Endothelial cell of umbilical vein (primary cell): ENCODE data around the gene PPHLN1. TPM values are rescaled to one million over a fixed set of nuclear protein-coding genes. Genes with fewer than 3 reads are reported as not detected.
A peak's percentile ranks its signal among the peaks of the same experiment; 100 is the strongest.

Source experiments
- BruUV-seq: library from RNA; stranded (reverse); fragments of 400-500 nt; replicated peaks from 2 replicates; lab custom pipeline; 2021; lab: Mats Ljungman, UMichigan
- CTCF ChIA-PET: fragments of 300-600, 350-600 bp; sonication (Branson Sonifier 250); formaldehyde crosslinking; loops from one replicate; lab custom pipeline; 2021; ENCODE audit warnings: antibody characterized with exemption, inconsistent platforms; lab: Charles Lee
- POLR2A ChIA-PET: fragments of 300-600, 350-600 bp; sonication (Branson Sonifier 250); formaldehyde crosslinking; loops from one replicate; lab custom pipeline; 2021; ENCODE audit warnings: antibody characterized with exemption, inconsistent platforms; lab: Charles Lee
- DNase-seq: peaks from one replicate; pipeline ENCODE4 v3.0.0-alpha.2; 2011; ENCODE audit warnings: low read depth, low spot score
- FAIRE-seq: peaks from 2 replicates; lab custom pipeline; 2011; peaks lifted over from hg19 to GRCh38; lab: Jason Lieb, UNC
- H2AFZ ChIP-seq: 2 replicates; pipeline ENCODE4 v1.6.0; 2012; ENCODE audit warnings: low read depth, low read length, control low read depth, inconsistent platforms
- H3K27ac ChIP-seq: 2 replicates; pipeline ENCODE4 v1.5.1; 2011; ENCODE audit warnings: low read depth, mild to moderate bottlenecking, control low read depth, low read length, moderate library complexity; ENCODE audit not compliant: insufficient read depth
- H3K27me3 ChIP-seq, 2 experiments: 2 replicates each; pipeline versions ENCODE4 v1.6.0 to v1.6.1; 2011; ENCODE audit warnings: low read length in 2 of 2, mixed read lengths in 1 of 2; ENCODE audit not compliant: control insufficient read depth in 2 of 2, insufficient read depth in 2 of 2
- H3K36me3 ChIP-seq, 2 experiments: 2 replicates in 1 of 2; 3 replicates in 1 of 2; pipeline ENCODE4 v1.5.1; 2011; ENCODE audit warnings: low read length in 2 of 2, mild to moderate bottlenecking in 1 of 2, moderate library complexity in 1 of 2; ENCODE audit not compliant: control insufficient read depth in 2 of 2, insufficient read depth in 2 of 2; ENCODE audit errors: extremely low read depth in 1 of 2
- H3K4me1 ChIP-seq: 3 replicates; pipeline ENCODE4 v1.5.1; 2011; ENCODE audit warnings: mild to moderate bottlenecking, low read length; ENCODE audit not compliant: control insufficient read depth, insufficient read depth; ENCODE audit errors: extremely low read depth
- H3K4me2 ChIP-seq: 2 replicates; pipeline ENCODE4 v1.6.1; 2011; ENCODE audit warnings: low read length, control low read depth, mixed read lengths; ENCODE audit not compliant: insufficient read depth
- H3K4me3 ChIP-seq, 3 experiments: fragments of 200-600 bp in 1 of 3; sonication (generic), shearing (Covaris generic) in 1 of 3; replicated peaks in 1 of 3; 2 replicates each; pipeline ENCODE4 v1.5.1; 2011 to 2016; ENCODE audit warnings: control low read depth in 3 of 3, low read length in 3 of 3, mild to moderate bottlenecking in 2 of 3, inconsistent platforms in 1 of 3, low read depth in 1 of 3, moderate library complexity in 1 of 3; ENCODE audit not compliant: insufficient read depth in 1 of 3
- H3K79me2 ChIP-seq: 2 replicates; pipeline ENCODE4 v1.6.0; 2012; ENCODE audit warnings: low read length, inconsistent platforms; ENCODE audit not compliant: control insufficient read depth, insufficient read depth
- H3K9ac ChIP-seq: replicated peaks from 2 replicates; pipeline ENCODE3; 2011; ENCODE audit warnings: low read length, control low read depth; ENCODE audit not compliant: insufficient read depth; ENCODE audit errors: extremely low read depth
- H3K9me1 ChIP-seq: replicated peaks from 3 replicates; pipeline ENCODE4 v1.6.0; 2011; ENCODE audit warnings: mild to moderate bottlenecking, low read length; ENCODE audit not compliant: control insufficient read depth, insufficient read depth; ENCODE audit errors: extremely low read depth
- H3K9me3 ChIP-seq: replicated peaks from 2 replicates; pipeline ENCODE4 v1.5.1; 2012; ENCODE audit warnings: low read length, inconsistent platforms; ENCODE audit not compliant: control insufficient read depth, insufficient read depth
- H4K20me1 ChIP-seq: replicated peaks from 2 replicates; pipeline ENCODE3; 2011; ENCODE audit warnings: mild to moderate bottlenecking, low read length; ENCODE audit not compliant: control insufficient read depth, insufficient read depth; ENCODE audit errors: extremely low read depth
- CTCF ChIP-seq, 2 donors: IDR thresholded peaks; 1 replicate in 1 of 2; 2 replicates in 1 of 2; pipeline ENCODE4 v1.5.1; 2011; ENCODE audit warnings: low read length in 2 of 2, mild to moderate bottlenecking in 2 of 2, moderate library complexity in 2 of 2, control low read depth in 1 of 2, inconsistent platforms in 1 of 2, low read depth in 1 of 2; ENCODE audit not compliant: insufficient read depth in 1 of 2; ENCODE audit errors: extremely low read depth in 1 of 2
- EZH2 ChIP-seq: IDR thresholded peaks from 2 replicates; pipeline ENCODE4 v1.6.1; 2012; ENCODE audit warnings: borderline replicate concordance, low read depth, mild to moderate bottlenecking, moderate library complexity, low read length, inconsistent platforms; ENCODE audit not compliant: severe bottlenecking
- GATA2 ChIP-seq: IDR thresholded peaks from 2 replicates; pipeline ENCODE4 v1.7.0; 2011; ENCODE audit warnings: low read depth, mild to moderate bottlenecking, moderate library complexity, mixed read lengths, low read length; ENCODE audit not compliant: insufficient read length, insufficient read depth
- JUN ChIP-seq: IDR thresholded peaks from 2 replicates; pipeline ENCODE4 v1.6.1; 2011; ENCODE audit warnings: borderline replicate concordance, low read depth; ENCODE audit not compliant: insufficient read length, insufficient read depth
- MAX ChIP-seq: IDR thresholded peaks from 2 replicates; pipeline ENCODE4 v1.6.1; 2011; ENCODE audit not compliant: insufficient read depth, insufficient read length
- MYC ChIP-seq: IDR thresholded peaks from one replicate; pipeline ENCODE4 v1.6.1; 2011; ENCODE audit warnings: mild to moderate bottlenecking, low read depth, low read length
- POLR2A ChIP-seq: IDR thresholded peaks from 2 replicates; pipeline ENCODE4 v1.6.1; 2012; ENCODE audit warnings: low read depth, mild to moderate bottlenecking, control low read depth, low read length
- POLR2AphosphoS5 ChIP-seq: IDR thresholded peaks from 2 replicates; pipeline ENCODE4 v1.6.1; 2012; ENCODE audit warnings: low read depth, mild to moderate bottlenecking, control low read depth, low read length, moderate library complexity; ENCODE audit not compliant: insufficient read depth
- dilution Hi-C: fragments of 300-500 bp; cut with MboI; formaldehyde crosslinking; loops from one replicate; pipeline ENCODE4 v1.15.0; 2019; ENCODE audit warnings: low sequenced_read_pairs; ENCODE audit not compliant: extremely low pct_ligation_motif_present
- intact Hi-C: fragments of 100-400 bp; cut with micrococcal nuclease; formaldehyde crosslinking; loops from one replicate; pipeline ENCODE4 v1.10.0; 2022
- polyA plus RNA-seq, 4 experiments: library from polyadenylated mRNA; depleted of rRNA in 3 of 4; stranded (reverse) in 3 of 4; unstranded in 1 of 4; fragments of >200 nt; gene quantifications; 2 replicates each; pipeline versions ENCODE4 v1.2.1 to v1.2.3, GENCODE V29; 2011 to 2012; ENCODE audit warnings: missing spikeins in 1 of 4
- total RNA-seq: library from RNA; stranded (reverse); gene quantifications from 2 replicates; pipeline ENCODE4 v1.2.3, GENCODE V29; 2021

The PPHLN1 gene
- total and polyA plus RNA-seq, 2 donors (not counting 3 experiments of a cell fraction or from before 2014, with no cell fraction given), result 23.4 to 62.2 TPM

GRCh38 chr12:42396473-42397259, 70.7 kb downstream of the PPHLN1 start:
- no peaks in the 10 kb centered on the region for H4K20me1 ChIP-seq
- no peak overlapping the region for H3K4me3 ChIP-seq
- ChIA-PET POLR2A (interaction anchor here (0.7 kb wide), 1 partner anchor 37 kb away, joined by 3 read pairs; no protein-coding TSS in a partner anchor), CTCF (interaction anchor here (1.0 to 2.2 kb wide), 3 partner anchors 10 to 86 kb away, joined by 3 to 5 read pairs (median 4); no protein-coding TSS in a partner anchor)
- BruUV-seq, result no TSS peak
- H3K9ac ChIP-seq, result no peak overlapping the region
- H3K27me3 ChIP-seq, result no peaks in the 10 kb centered on the region
- intact Hi-C loops (loop anchor here (2.0 kb wide), 1 partner anchor 50 kb away; no protein-coding TSS in a partner anchor), dilution Hi-C loops (no loop called here)
- TF ChIP-seq POLR2AphosphoS5, result no peak
- TF ChIP-seq JUN, result no peak
- no peak for TF ChIP-seq POLR2A
- no peak for TF ChIP-seq CTCF (IDR thresholded peaks at IDR 0.05; ENCODE audit: extremely low read depth in 1 of 2, insufficient read depth in 1 of 2, low read depth in 1 of 2, low read length in 2 of 2)
- TF ChIP-seq EZH2, result no peak
- no peak for TF ChIP-seq GATA2
- TF ChIP-seq MAX, result no peak
- no peak for TF ChIP-seq MYC
- peaks cover 3 to 5% of the 10 kb centered on the region in 2 experiments for H3K36me3 ChIP-seq
- H3K9me1 ChIP-seq, result no peaks in the 10 kb centered on the region
- H2AFZ ChIP-seq, result no peak overlapping the region
- H3K27ac ChIP-seq, result no peak overlapping the region
- H3K4me2 ChIP-seq, result no peak overlapping the region
- DNase-seq (peak; percentile 77), FAIRE-seq (no peak)
- no peaks in the 10 kb centered on the region for H3K9me3 ChIP-seq
- H3K4me1 ChIP-seq, result peaks cover 5% of the 10 kb centered on the region
- peaks cover 3% of the 10 kb centered on the region for H3K79me2 ChIP-seq
